GM19397 (cell line): ENCODE data around the gene PIP5KL1.

Experiments used
- ATAC-seq: cut with Tn5 transposase; IDR thresholded peaks from one replicate; pipeline ENCODE4 v1.9.1; 2021; ENCODE audit warnings: mild to moderate bottlenecking, moderate library complexity; ENCODE audit not compliant: unreplicated experiment

PIP5KL1 gene

GRCh38 chr9:127968700-127969383, 38.3 kb upstream of the PIP5KL1 start:
- no peak for ATAC-seq

- no peak for ATAC-seq
Observed at GRCh38 chr9:127968042-127968441, 37.5 kb upstream of the PIP5KL1 start.

- ATAC-seq = no peak
Observed at GRCh38 chr9:127967151-127967809, 36.7 kb upstream of the PIP5KL1 start.

GRCh38 chr9:127966416-127967150, 36.0 kb upstream of the PIP5KL1 start:
- no peak for ATAC-seq

DNA sequence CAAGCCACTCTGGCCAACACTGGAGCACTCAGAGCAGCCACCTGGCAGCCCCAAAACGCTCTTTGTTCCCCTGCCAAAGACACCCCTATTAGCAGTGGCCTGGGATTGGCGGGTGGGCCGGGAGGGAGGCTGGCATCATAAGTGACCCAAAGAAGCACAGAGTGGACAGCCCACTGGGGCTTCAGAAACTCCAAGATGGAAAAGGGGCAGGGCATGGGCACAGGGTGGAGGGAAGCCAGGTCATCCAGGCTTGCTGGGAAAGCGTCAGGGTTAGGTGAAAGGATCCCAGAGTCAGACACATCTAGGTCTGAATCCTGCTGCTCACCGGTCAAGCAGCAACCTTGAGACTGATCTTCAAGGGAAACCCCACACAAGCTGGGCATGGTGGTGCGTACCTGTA, 35.4 kb upstream of the PIP5KL1 start:
- no peak for ATAC-seq

DNA sequence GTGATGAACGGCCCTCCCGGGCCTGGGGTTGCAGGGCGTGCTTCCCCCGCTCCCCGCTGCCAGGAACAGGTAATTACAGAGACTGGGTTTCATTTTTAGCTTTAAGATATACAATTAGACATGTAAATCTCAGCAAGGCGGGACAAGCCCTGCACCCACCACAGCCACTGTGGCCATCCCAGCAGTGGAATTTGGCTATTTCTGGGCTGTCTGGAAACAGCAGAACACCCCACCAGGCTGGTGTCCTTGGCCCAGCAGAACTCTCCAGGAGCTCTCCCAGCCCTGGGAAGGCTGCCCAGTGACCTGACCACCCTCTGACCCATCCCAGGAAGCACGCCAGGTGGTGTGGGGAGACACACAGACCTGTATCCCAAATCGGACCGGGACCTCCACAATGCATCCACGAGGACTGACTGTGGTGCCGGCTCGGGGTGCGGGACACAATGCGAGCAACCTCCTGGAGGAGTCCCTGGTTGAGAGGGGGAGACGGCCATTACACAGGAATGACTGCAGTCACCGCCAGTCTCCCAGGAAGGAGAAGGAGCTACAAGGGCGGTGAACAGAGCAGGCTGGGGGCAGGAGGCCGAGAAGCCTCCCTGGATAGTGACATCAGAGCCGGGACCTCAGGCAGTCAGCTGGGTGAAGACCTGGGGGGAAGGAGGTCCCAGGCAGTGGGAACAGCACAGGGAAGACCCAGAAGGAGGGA, 32.9 kb upstream of the PIP5KL1 start:
- ATAC-seq = no peak

DNA sequence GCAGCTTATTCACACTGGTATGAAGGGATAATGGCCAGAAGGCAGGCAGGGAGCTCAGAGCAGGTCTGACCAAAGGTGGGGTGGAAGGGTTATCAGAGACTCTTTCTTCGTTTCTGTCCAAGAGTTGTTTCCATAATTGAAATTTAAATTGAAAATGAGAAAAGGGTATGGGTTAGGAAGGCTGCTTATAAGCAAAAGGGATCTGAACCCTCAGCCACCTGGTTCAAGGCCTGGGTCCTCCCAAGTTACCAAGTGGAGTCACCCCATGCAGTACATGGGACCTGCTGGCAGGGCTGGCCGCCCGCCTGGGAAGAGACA, 32.4 kb upstream of the PIP5KL1 start:
- no peak for ATAC-seq

DNA sequence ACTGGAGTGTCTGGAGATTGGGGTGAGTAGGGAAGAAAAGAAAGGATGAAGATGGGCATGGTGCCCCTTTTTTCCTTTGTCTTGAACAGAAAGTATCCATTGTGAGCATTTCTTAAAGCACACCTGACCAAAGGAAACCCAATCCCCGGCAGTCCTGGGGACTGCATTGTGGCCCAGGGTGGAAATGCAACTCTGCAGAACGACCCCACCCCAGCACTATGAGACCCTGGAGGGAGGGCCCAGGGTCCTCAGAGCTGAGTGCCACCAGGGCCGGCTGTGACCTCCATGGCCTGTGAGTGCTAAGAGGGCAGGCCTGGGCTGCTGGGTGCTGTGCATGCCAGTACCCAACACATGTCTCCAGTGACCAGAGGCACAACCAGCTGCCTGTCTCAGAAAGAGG, 31.7 kb upstream of the PIP5KL1 start:
- ATAC-seq = no peak

GRCh38 chr9:127961613-127962155, 31.1 kb upstream of the PIP5KL1 start:
- ATAC-seq = no peak

DNA sequence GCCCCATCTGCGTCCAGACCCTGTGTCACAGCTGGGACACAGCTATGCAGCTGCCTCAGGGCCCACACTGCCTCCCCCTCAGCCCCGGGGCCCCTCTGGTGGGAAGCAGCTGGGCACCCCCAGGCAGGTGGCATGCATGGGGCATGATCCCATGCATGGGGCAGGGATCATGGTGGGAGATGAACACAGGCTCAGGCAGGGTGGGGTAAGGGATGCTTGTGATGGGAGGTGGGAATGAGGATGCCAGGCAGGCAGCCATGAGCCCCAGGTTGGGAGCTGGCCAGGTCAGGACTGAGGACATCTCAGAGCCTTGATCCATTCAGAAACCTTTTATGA, 30.5 kb upstream of the PIP5KL1 start:
- ATAC-seq = no peak

GRCh38 chr9:127960410-127961154, 30.0 kb upstream of the PIP5KL1 start:
- no peak for ATAC-seq

DNA sequence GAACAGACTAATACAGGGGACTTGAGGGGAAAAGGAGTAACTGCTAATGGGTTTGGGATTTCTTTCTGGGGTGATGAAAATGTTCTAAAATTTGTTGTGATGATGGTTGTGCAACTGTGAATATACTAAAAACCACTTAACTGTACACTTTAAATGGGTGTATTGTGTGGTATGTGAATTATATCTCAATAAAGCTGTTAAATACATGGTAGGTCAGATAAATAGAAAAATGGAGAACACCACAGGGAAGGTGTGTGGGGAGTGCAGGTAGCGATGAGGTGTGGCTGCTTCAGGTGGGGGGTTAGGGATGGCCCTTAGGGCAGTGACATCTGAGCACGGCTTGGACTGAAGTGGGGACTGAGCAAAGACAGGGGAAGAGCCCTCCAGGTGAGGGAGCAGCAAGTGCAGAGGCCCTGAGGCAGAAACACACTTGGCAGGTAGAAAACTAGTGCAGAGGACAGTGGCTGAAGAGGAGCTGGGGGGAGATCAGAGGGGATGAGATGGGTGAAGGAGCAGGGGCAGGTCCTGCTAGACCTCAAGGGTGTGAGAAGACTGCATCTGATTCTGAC, 29.3 kb upstream of the PIP5KL1 start:
- ATAC-seq = no peak

GRCh38 chr9:127959398-127959797, 28.8 kb upstream of the PIP5KL1 start:
- no peak for ATAC-seq

- ATAC-seq = no peak
Observed at GRCh38 chr9:127958728-127959127, 28.2 kb upstream of the PIP5KL1 start.

DNA sequence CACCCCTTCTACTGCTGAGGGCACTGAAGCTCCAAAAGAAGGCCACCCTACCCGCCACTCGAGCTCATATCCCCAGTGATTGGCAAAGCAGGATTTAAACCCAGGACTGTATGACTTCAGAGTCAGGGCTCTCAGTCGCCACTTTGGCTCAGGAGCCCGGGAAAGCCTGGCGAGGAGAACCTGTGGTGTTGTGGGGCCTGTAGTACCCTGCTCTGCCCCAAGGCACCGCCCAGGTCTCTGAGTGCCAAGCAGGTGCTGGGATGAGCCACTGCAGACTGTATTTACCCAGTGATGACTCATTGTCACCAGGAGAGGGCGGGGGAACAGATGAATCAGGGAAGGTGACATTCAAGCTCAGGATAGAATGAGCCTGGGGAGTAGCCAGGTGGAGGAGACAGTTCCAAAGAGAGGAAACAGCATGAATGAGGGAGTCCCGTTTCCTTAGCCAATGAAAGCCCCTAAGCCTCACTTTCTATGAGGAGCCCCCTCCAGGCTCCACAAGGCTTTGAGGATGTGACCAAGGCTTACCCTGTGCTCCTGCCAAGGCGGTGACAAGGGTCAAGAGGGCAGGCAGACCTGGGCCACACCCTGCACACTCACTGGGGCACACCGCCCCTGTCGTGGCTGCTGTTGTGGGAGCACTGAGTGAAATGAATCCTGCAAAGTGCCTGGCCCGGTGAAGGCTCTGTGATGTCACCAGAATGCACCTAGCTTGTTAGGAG, 24.9 kb upstream of the PIP5KL1 start:
- no peak for ATAC-seq

GRCh38 chr9:127954831-127955293, 24.3 kb upstream of the PIP5KL1 start:
- no peak for ATAC-seq

- ATAC-seq = no peak
Observed at GRCh38 chr9:127953768-127954505, 23.4 kb upstream of the PIP5KL1 start.

GRCh38 chr9:127953154-127953553, 22.6 kb upstream of the PIP5KL1 start:
- ATAC-seq = no peak
